HCT116 (cell line): ENCODE measurements around the gene FOXP1. TPM values are rescaled to one million over a fixed set of nuclear protein-coding genes. Genes with fewer than 3 reads are reported as not detected.

Source experiments
- ATAC-seq: fragments of 200-7000 bp; cut with Tn5 transposase; 2 replicates; pipeline ENCODE4 v1.9.1; 2020; ENCODE audit warnings: mild to moderate bottlenecking, moderate library complexity
- BruUV-seq: library from RNA; stranded (reverse); fragments of 400-500 nt; replicated peaks from 2 replicates; lab custom pipeline; 2021; lab: Mats Ljungman, UMichigan
- CTCF ChIA-PET: fragments of 300-600 bp; sonication (Branson Sonifier 250); formaldehyde crosslinking; loops from one replicate; lab custom pipeline; 2021; ENCODE audit warnings: antibody characterized with exemption; lab: Charles Lee
- POLR2A ChIA-PET: fragments of 300-600, 350-600 bp; sonication (Branson Sonifier 250); formaldehyde crosslinking; loops from one replicate; lab custom pipeline; 2021; ENCODE audit warnings: antibody characterized with exemption; lab: Charles Lee
- RAD21 ChIA-PET, 2 experiments: fragments of 300-600 bp; sonication (Branson Sonifier 250); formaldehyde crosslinking; loops; one replicate each; lab custom pipeline; 2023; ENCODE audit warnings: low total read pairs in 2 of 2; ENCODE audit not compliant: uncharacterized antibody in 2 of 2, unreplicated experiment in 2 of 2, low non-redundant PET in 1 of 2; lab: Charles Lee
- DNase-seq: peaks from one replicate; pipeline ENCODE4 v3.0.0-alpha.2; 2010; ENCODE audit warnings: low read depth, low spot score
- H2AFZ ChIP-seq: fragments of 200-600 bp; shearing (Covaris generic), sonication (generic); 2 replicates; pipeline ENCODE4 v1.6.1; 2017; ENCODE audit warnings: low read depth, mixed run types, mixed read lengths, antibody characterized with exemption, low read length; ENCODE audit not compliant: poor library complexity, severe bottlenecking
- H3K27ac ChIP-seq: 2 replicates; pipeline ENCODE4 v1.5.1; 2012; ENCODE audit warnings: low read depth, low read length
- H3K27me3 ChIP-seq: fragments of 200-600 bp; sonication (generic); 2 replicates; pipeline ENCODE4 v1.6.1; 2016; ENCODE audit warnings: mixed run types, low read length, mixed read lengths; ENCODE audit not compliant: insufficient read depth
- H3K36me3 ChIP-seq, 2 experiments: fragments of 200-500 bp in 1 of 2; fragments of 200-600 bp in 1 of 2; sonication (Bioruptor generic) in 1 of 2; sonication (generic) in 1 of 2; 2 replicates each; pipeline versions ENCODE4 v1.5.1 to v1.6.1; 2014 to 2016; ENCODE audit warnings: low read length in 2 of 2, inconsistent platforms in 1 of 2, mixed read lengths in 1 of 2, mixed run types in 1 of 2; ENCODE audit not compliant: insufficient read depth in 2 of 2, control insufficient read depth in 1 of 2
- H3K4me1 ChIP-seq, 2 experiments: fragments of 200-600 bp in 1 of 2; sonication (generic) in 1 of 2; 2 replicates each; pipeline versions ENCODE4 v1.5.1 to v1.6.1; 2012 to 2017; ENCODE audit warnings: low read length in 2 of 2, inconsistent platforms in 1 of 2, mild to moderate bottlenecking in 1 of 2, mixed read lengths in 1 of 2, mixed run types in 1 of 2, moderate library complexity in 1 of 2; ENCODE audit not compliant: insufficient read depth in 2 of 2, control insufficient read depth in 1 of 2
- H3K4me2 ChIP-seq: fragments of 200-600 bp; sonication (generic); 2 replicates; pipeline ENCODE4 v1.6.1; 2017; ENCODE audit warnings: mixed run types, low read length, mixed read lengths
- H3K4me3 ChIP-seq, 2 experiments: fragments of 200-600 bp in 1 of 2; sonication (generic) in 1 of 2; replicated peaks in 1 of 2; 2 replicates each; pipeline ENCODE4 v1.5.1; 2011 to 2016; ENCODE audit warnings: low read length in 2 of 2, control low read depth in 1 of 2, low read depth in 1 of 2, mild to moderate bottlenecking in 1 of 2, mixed read lengths in 1 of 2, mixed run types in 1 of 2
- H3K79me2 ChIP-seq: fragments of 200-600 bp; sonication (generic); 2 replicates; pipeline ENCODE4 v1.6.1; 2017; ENCODE audit warnings: mild to moderate bottlenecking, mixed run types, low read length, moderate library complexity, mixed read lengths; ENCODE audit not compliant: insufficient read depth
- H3K9ac ChIP-seq: fragments of 200-600 bp; sonication (generic); 2 replicates; pipeline ENCODE4 v1.6.1; 2016; ENCODE audit warnings: low read length, mixed read lengths
- H3K9me2 ChIP-seq: fragments of 200-600 bp; sonication (generic), shearing (Covaris generic); 2 replicates; pipeline ENCODE4 v1.6.1; 2017; ENCODE audit warnings: mixed run types, mild to moderate bottlenecking, moderate library complexity; ENCODE audit not compliant: insufficient read depth
- H3K9me3 ChIP-seq, 2 experiments: fragments of 200-500 bp in 1 of 2; fragments of 200-600 bp in 1 of 2; sonication (Bioruptor generic) in 1 of 2; sonication (generic) in 1 of 2; 2 replicates each; pipeline ENCODE4 v1.6.1; 2014 to 2017; ENCODE audit warnings: low read length in 2 of 2, mixed read lengths in 2 of 2, inconsistent platforms in 1 of 2, low read depth in 1 of 2, mild to moderate bottlenecking in 1 of 2, mixed run types in 1 of 2, moderate library complexity in 1 of 2; ENCODE audit not compliant: control insufficient read depth in 1 of 2, insufficient read depth in 1 of 2
- H4K20me1 ChIP-seq: fragments of 200-600 bp; sonication (generic), shearing (Covaris generic); 2 replicates; pipeline ENCODE4 v1.6.1; 2017; ENCODE audit warnings: mixed run types, mild to moderate bottlenecking, moderate library complexity; ENCODE audit not compliant: insufficient read depth
- CBX3 ChIP-seq: IDR thresholded peaks from 2 replicates; pipeline ENCODE4 v1.6.1; 2012; ENCODE audit warnings: low read depth
- CEBPB ChIP-seq: IDR thresholded peaks from 2 replicates; pipeline ENCODE4 v1.6.1; 2012; ENCODE audit warnings: low read depth
- EGR1 ChIP-seq: IDR thresholded peaks from 2 replicates; pipeline ENCODE4 v1.6.1; 2012; ENCODE audit warnings: low read depth
- ELF1 ChIP-seq: IDR thresholded peaks from 2 replicates; pipeline ENCODE4 v1.6.1; 2012; ENCODE audit warnings: low read depth, borderline replicate concordance
- EZH2phosphoT487 ChIP-seq: fragments of 200-600 bp; IDR thresholded peaks from 2 replicates; pipeline ENCODE4 v1.6.1; 2018; ENCODE audit warnings: antibody characterized with exemption, borderline replicate concordance
- FOSL1 ChIP-seq: IDR thresholded peaks from 2 replicates; pipeline ENCODE4 v1.6.1; 2012; ENCODE audit warnings: low read depth
- JUND ChIP-seq: IDR thresholded peaks from 2 replicates; pipeline ENCODE4 v1.6.1; 2012
- POLR2A ChIP-seq: IDR thresholded peaks from 2 replicates; pipeline ENCODE4 v1.7.0; 2011; ENCODE audit warnings: borderline replicate concordance; ENCODE audit not compliant: insufficient read depth, insufficient read length; ENCODE audit errors: extremely low read depth
- POLR2AphosphoS5 ChIP-seq: IDR thresholded peaks from 2 replicates; pipeline ENCODE4 v1.6.1; 2011; ENCODE audit warnings: mild to moderate bottlenecking, low read depth, low read length, moderate library complexity
- SIN3A ChIP-seq: IDR thresholded peaks from 2 replicates; pipeline ENCODE4 v1.6.1; 2012; ENCODE audit warnings: low read depth
- SP1 ChIP-seq: IDR thresholded peaks from 2 replicates; pipeline ENCODE4 v1.6.1; 2012; ENCODE audit warnings: low read depth
- TCF7L2 ChIP-seq: IDR thresholded peaks from 2 replicates; pipeline ENCODE4 v1.7.0; 2011; ENCODE audit warnings: borderline replicate concordance, inconsistent platforms; ENCODE audit not compliant: insufficient read depth, insufficient read length; ENCODE audit errors: extremely low read depth
- YY1 ChIP-seq: IDR thresholded peaks from 2 replicates; pipeline ENCODE4 v1.6.1; 2011; ENCODE audit warnings: low read length, low read depth, moderate library complexity, mild to moderate bottlenecking; ENCODE audit not compliant: insufficient replicate concordance; ENCODE audit errors: extremely low read depth
- ZFX ChIP-seq: fragments of 450-650 bp; IDR thresholded peaks from 2 replicates; pipeline ENCODE4 v1.6.1; 2017
- ZNF274 ChIP-seq: fragments of 200-500 bp; sonication (Bioruptor generic); IDR thresholded peaks from 2 replicates; pipeline ENCODE4 v1.6.1; 2014; ENCODE audit warnings: mild to moderate bottlenecking, low read depth, low read length, inconsistent platforms
- intact Hi-C: fragments of 100-400 bp; cut with micrococcal nuclease; formaldehyde crosslinking; loops from 2 replicates; pipeline ENCODE4 v1.10.0; 2022
- total RNA-seq: library from RNA; stranded (reverse); gene quantifications from one replicate; pipeline ENCODE4 v1.2.1, GENCODE V29; 2021; ENCODE audit not compliant: unreplicated experiment
- TF ChIP-seq, protein P1 (sequence below): IDR thresholded peaks from 2 replicates; pipeline ENCODE4 v1.6.1; 2011; ENCODE audit warnings: mild to moderate bottlenecking, low read length, moderate library complexity; ENCODE audit not compliant: insufficient replicate concordance; ENCODE audit errors: extremely low read depth
- TF ChIP-seq, protein P2 (sequence below): IDR thresholded peaks from 2 replicates; pipeline ENCODE4 v1.6.1; 2012

Gene FOXP1
- total RNA-seq, 1 experiment from 2014 or later, result 11.4 TPM

DNA sequence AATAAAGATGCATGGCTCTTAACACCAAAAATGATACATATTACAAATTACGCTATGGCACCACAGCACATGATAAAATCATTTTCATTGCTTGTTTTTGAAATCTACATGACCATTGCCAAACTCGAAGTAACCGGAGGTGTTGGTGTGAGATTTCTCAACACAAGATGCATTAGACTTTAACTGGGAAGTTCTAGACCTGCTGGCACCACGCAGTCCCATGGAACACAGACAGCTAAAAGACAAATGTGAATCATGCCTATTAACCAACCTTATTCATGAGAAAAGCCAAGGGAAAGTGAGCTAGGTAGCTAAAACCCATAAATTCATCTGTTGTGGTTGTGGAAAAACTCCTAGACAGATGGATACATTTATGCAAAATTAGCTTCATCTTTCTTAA, 595.4 kb downstream of the FOXP1 start (continued):
- TF ChIP-seq SIN3A, result no peak
- TF ChIP-seq POLR2A, result no peak
- no peak for TF ChIP-seq EZH2phosphoT487
- no peak for TF ChIP-seq JUND
- no peak for TF ChIP-seq FOSL1
- no peak for TF ChIP-seq ZFX

DNA sequence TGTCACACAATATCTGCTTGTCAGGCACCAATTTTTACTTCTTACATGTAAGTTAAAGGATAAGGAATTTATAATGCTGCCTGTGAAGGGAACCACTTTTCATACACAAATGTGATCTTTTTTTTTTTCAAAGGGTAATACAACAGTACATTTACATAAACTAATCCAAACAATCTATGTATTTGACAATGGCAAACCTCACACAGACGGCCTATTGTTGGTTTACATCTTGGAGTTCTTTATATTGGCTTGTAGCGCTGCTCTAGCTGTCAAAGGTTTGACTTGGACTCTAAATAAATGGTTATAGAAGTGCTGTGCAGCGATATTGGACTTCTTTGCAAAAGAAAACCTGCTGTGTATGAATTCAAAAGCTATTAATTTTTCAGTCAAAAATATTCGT, 598.0 kb downstream of the FOXP1 start:
- H3K9me2 ChIP-seq, result no peaks in the 10 kb centered on the region
- H4K20me1 ChIP-seq, result no peaks in the 10 kb centered on the region
- no peaks in the 10 kb centered on the region for H3K27me3 ChIP-seq
- ChIA-PET RAD21 (no interaction called here), CTCF (no interaction called here), POLR2A (no interaction called here)
- intact Hi-C loops, result no loop called here
- TF ChIP-seq SP1, result no peak
- TF ChIP-seq TCF7L2, result no peak
- TF ChIP-seq JUND, result no peak
- no peak for TF ChIP-seq ELF1
- no peak for TF ChIP-seq YY1
- no peak for TF ChIP-seq EZH2phosphoT487
- H2AFZ ChIP-seq, result no peak overlapping the region
- BruUV-seq, result no TSS peak
- H3K27ac ChIP-seq, result no peak overlapping the region
- DNase-seq, result no peak
- H3K9ac ChIP-seq, result no peak overlapping the region
- no peak overlapping the region for H3K4me3 ChIP-seq
- H3K79me2 ChIP-seq, result no peaks in the 10 kb centered on the region
- H3K4me1 ChIP-seq, result peaks cover 20 to 26% of the 10 kb centered on the region in 2 experiments
- H3K36me3 ChIP-seq, result no peaks in the 10 kb centered on the region
- H3K9me3 ChIP-seq, result no peaks in the 10 kb centered on the region
- ATAC-seq, result no peak
- no peak overlapping the region for H3K4me2 ChIP-seq

DNA sequence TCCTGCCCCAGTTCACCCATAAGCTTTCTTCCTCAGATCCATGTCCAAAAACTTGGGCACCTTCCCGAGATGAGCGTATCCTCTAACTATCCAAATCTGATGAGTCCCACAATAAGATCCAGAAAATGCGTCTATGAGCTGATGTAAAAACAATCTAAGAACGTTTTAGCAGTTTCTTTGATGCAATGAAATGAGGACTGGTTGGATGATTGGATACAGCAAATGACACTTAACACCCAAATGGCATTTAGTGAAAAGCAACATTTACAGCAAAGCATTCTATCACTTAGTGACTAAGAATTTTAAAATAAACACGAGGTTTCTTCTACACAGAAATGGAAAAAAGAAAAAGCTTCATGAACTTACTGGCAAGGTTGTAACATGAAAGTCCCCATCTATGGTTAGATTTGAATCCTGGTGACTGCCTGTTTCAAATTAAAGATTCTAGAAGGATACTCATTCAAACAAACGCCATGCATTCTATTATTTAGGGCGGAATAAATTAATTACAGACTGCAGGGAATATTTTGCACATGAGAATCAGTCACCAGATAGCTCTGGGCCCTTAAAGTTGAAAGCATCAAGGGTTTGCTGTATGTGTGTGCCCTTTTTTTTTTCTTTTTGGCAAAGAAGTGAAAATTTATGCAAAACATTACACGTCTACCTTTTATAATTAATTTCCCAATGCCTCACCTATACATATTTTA, 598.6 kb downstream of the FOXP1 start:
- intact Hi-C loops, result no loop called here
- H3K79me2 ChIP-seq, result no peaks in the 10 kb centered on the region
- no peak overlapping the region for H3K4me3 ChIP-seq
- ChIA-PET CTCF (no interaction called here), RAD21 (no interaction called here), POLR2A (no interaction called here)
- peaks cover 20 to 32% of the 10 kb centered on the region in 2 experiments for H3K4me1 ChIP-seq
- H3K9ac ChIP-seq, result no peak overlapping the region
- H3K27me3 ChIP-seq, result no peaks in the 10 kb centered on the region
- no peaks in the 10 kb centered on the region for H4K20me1 ChIP-seq
- no peak for ATAC-seq
- H2AFZ ChIP-seq, result no peak overlapping the region
- no peaks in the 10 kb centered on the region for H3K36me3 ChIP-seq
- no TSS peak for BruUV-seq
- no peaks in the 10 kb centered on the region for H3K9me2 ChIP-seq
- no peak for DNase-seq
- H3K4me2 ChIP-seq, result no peak overlapping the region
- H3K9me3 ChIP-seq, result no peaks in the 10 kb centered on the region
- H3K27ac ChIP-seq, result no peak overlapping the region
- TF ChIP-seq CEBPB (no peak), POLR2AphosphoS5 (no peak), EGR1 (no peak), ZNF274 (no peak), POLR2A (no peak), YY1 (no peak), ELF1 (no peak), CBX3 (no peak), ZFX (no peak), EZH2phosphoT487 (no peak), TCF7L2 (no peak), JUND (no peak), SP1 (no peak)
- TF ChIP-seq, protein P1, sequence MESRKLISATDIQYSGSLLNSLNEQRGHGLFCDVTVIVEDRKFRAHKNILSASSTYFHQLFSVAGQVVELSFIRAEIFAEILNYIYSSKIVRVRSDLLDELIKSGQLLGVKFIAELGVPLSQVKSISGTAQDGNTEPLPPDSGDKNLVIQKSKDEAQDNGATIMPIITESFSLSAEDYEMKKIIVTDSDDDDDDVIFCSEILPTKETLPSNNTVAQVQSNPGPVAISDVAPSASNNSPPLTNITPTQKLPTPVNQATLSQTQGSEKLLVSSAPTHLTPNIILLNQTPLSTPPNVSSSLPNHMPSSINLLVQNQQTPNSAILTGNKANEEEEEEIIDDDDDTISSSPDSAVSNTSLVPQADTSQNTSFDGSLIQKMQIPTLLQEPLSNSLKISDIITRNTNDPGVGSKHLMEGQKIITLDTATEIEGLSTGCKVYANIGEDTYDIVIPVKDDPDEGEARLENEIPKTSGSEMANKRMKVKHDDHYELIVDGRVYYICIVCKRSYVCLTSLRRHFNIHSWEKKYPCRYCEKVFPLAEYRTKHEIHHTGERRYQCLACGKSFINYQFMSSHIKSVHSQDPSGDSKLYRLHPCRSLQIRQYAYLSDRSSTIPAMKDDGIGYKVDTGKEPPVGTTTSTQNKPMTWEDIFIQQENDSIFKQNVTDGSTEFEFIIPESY, result no peak
- TF ChIP-seq, protein P2, sequence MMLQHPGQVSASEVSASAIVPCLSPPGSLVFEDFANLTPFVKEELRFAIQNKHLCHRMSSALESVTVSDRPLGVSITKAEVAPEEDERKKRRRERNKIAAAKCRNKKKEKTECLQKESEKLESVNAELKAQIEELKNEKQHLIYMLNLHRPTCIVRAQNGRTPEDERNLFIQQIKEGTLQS, result no peak
